ENCODE data around the gene LAMA1. TPM values are rescaled to one million over a fixed set of nuclear protein-coding genes. Genes with fewer than 3 reads are reported as not detected.

LAMA1 gene
- total and polyA plus RNA-seq, 10 of the 15 experiments (the other 5 are each of a cell fraction or from before 2014, with no cell fraction given): under 0.01 to 1.9 (median 0.06) TPM; not detected in 6

GRCh38 chr18:7105268-7105667 lies 12.3 kb downstream of the LAMA1 start (continued):
- TF ChIP-seq, protein P1, sequence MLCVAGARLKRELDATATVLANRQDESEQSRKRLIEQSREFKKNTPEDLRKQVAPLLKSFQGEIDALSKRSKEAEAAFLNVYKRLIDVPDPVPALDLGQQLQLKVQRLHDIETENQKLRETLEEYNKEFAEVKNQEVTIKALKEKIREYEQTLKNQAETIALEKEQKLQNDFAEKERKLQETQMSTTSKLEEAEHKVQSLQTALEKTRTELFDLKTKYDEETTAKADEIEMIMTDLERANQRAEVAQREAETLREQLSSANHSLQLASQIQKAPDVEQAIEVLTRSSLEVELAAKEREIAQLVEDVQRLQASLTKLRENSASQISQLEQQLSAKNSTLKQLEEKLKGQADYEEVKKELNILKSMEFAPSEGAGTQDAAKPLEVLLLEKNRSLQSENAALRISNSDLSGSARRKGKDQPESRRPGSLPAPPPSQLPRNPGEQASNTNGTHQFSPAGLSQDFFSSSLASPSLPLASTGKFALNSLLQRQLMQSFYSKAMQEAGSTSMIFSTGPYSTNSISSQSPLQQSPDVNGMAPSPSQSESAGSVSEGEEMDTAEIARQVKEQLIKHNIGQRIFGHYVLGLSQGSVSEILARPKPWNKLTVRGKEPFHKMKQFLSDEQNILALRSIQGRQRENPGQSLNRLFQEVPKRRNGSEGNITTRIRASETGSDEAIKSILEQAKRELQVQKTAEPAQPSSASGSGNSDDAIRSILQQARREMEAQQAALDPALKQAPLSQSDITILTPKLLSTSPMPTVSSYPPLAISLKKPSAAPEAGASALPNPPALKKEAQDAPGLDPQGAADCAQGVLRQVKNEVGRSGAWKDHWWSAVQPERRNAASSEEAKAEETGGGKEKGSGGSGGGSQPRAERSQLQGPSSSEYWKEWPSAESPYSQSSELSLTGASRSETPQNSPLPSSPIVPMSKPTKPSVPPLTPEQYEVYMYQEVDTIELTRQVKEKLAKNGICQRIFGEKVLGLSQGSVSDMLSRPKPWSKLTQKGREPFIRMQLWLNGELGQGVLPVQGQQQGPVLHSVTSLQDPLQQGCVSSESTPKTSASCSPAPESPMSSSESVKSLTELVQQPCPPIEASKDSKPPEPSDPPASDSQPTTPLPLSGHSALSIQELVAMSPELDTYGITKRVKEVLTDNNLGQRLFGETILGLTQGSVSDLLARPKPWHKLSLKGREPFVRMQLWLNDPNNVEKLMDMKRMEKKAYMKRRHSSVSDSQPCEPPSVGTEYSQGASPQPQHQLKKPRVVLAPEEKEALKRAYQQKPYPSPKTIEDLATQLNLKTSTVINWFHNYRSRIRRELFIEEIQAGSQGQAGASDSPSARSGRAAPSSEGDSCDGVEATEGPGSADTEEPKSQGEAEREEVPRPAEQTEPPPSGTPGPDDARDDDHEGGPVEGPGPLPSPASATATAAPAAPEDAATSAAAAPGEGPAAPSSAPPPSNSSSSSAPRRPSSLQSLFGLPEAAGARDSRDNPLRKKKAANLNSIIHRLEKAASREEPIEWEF (IDR thresholded peaks at IDR 0.05; ENCODE audit: insufficient replicate concordance, low read depth, low read length): no peak
- TF ChIP-seq ZNF207 (IDR thresholded peaks at IDR 0.05; ENCODE audit: borderline replicate concordance): no peak

- BruUV-seq (replicated peaks): no TSS peak
- intact Hi-C loops (cut with micrococcal nuclease; ENCODE audit: unreplicated experiment): no loop called here
- Histone ChIP-seq H3K27me3 (replicated peaks in 1 of 2; ENCODE audit: control insufficient read depth in 2 of 2, insufficient read depth in 2 of 2, low read length in 1 of 2) (no peaks in the 10 kb centered on the region), H3K4me3 (no peak overlapping the region), H3K4me2 (ENCODE audit: control insufficient read depth, insufficient read depth) (no peak overlapping the region), H2AFZ (ENCODE audit: control insufficient read depth, low read depth, low read length) (no peak overlapping the region), H4K20me1 (ENCODE audit: control insufficient read depth, insufficient read depth) (no peaks in the 10 kb centered on the region), H3K9ac (ENCODE audit: control insufficient read depth, insufficient read depth, low read length) (no peak overlapping the region), H3K27ac (ENCODE audit: control insufficient read depth, insufficient read depth) (no peak overlapping the region), H3K36me3 (ENCODE audit: control insufficient read depth in 2 of 2, insufficient read depth in 2 of 2, low read length in 1 of 2) (no peaks in the 10 kb centered on the region), H3K4me1 (ENCODE audit: control insufficient read depth, insufficient read depth, low read length) (no peaks in the 10 kb centered on the region), H3K79me2 (ENCODE audit: control insufficient read depth, insufficient read depth, low read length) (no peaks in the 10 kb centered on the region), H3K9me3 (replicated peaks; ENCODE audit: control insufficient read depth, insufficient read depth, low read length) (no peaks in the 10 kb centered on the region)
- ATAC-seq: no peak
- no peak for FAIRE-seq
- DNase-seq (ENCODE audit: low read depth, low spot score): no peak
- RAD21 ChIA-PET (ENCODE audit: unreplicated experiment): no interaction called here
- POLR2A ChIA-PET: no interaction called here
- CTCF ChIA-PET: no interaction called here
- no peak for TF ChIP-seq ESRRA (IDR thresholded peaks at IDR 0.05; ENCODE audit: low read length)
- TF ChIP-seq SMAD1 (IDR thresholded peaks at IDR 0.05; ENCODE audit: low read depth, partially characterized antibody): no peak
- TF ChIP-seq, protein P2, sequence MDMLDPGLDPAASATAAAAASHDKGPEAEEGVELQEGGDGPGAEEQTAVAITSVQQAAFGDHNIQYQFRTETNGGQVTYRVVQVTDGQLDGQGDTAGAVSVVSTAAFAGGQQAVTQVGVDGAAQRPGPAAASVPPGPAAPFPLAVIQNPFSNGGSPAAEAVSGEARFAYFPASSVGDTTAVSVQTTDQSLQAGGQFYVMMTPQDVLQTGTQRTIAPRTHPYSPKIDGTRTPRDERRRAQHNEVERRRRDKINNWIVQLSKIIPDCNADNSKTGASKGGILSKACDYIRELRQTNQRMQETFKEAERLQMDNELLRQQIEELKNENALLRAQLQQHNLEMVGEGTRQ (IDR thresholded peaks at IDR 0.05; ENCODE audit: borderline replicate concordance, low read depth, low read length): no peak
- no peak for TF ChIP-seq TARDBP (IDR thresholded peaks at IDR 0.05; ENCODE audit: borderline replicate concordance)
- no peak for TF ChIP-seq SIN3A (IDR thresholded peaks at IDR 0.05; ENCODE audit: low read depth, low read length)
- TF ChIP-seq NBN (IDR thresholded peaks at IDR 0.05): no peak
- no peak for TF ChIP-seq EP300 (IDR thresholded peaks at IDR 0.05; ENCODE audit: borderline replicate concordance in 1 of 2, control insufficient read depth in 1 of 2, low read depth in 2 of 2, low read length in 2 of 2)
- TF ChIP-seq CBX3 (IDR thresholded peaks at IDR 0.05; ENCODE audit: borderline replicate concordance, low read depth): no peak
- TF ChIP-seq TAF1 (IDR thresholded peaks at IDR 0.05; ENCODE audit: borderline replicate concordance, low read depth, low read length): no peak
- in situ Hi-C loops (cut with MboI): no loop called here
- SMC1A ChIA-PET (ENCODE audit: uncharacterized antibody, unreplicated experiment): no interaction called here
- 33% methylated on average over 4 of the region's 4 CpGs for WGBS (ENCODE audit: insufficient coverage, insufficient replicate concordance, low lambda C conversion rate, missing lambda C conversion rate)
These were observed 12.9 kb downstream of the LAMA1 start for GRCh38 chr18:7104649-7105048.

Measured in GM12878 (cell line).